ENCODE measurements around the gene HPX. TPM values are rescaled to one million over a fixed set of nuclear protein-coding genes. Genes with fewer than 3 reads are reported as not detected.
A peak's percentile ranks its signal among the peaks of the same experiment; 100 is the strongest.

The HPX gene
- total RNA-seq, 1 donor from 2014 or later, result 9.6 TPM

GRCh38 chr11:6388748-6389147, 52.0 kb downstream of the HPX start:
- peaks cover 9% of the 10 kb centered on the region for H3K9me3 Mint-ChIP-seq (ENCODE audit: unreplicated experiment)

GRCh38 chr11:6387811-6388599, 52.8 kb downstream of the HPX start:
- TF ChIP-seq CTCF (IDR thresholded peaks at IDR 0.05; ENCODE audit: partially characterized antibody, unreplicated experiment), result no peak
- H3K27me3 Mint-ChIP-seq (ENCODE audit: unreplicated experiment), result peaks cover 4% of the 10 kb centered on the region
- peaks cover 5% of the 10 kb centered on the region for H3K4me1 Mint-ChIP-seq (ENCODE audit: low read depth, unreplicated experiment)
- H3K27ac Mint-ChIP-seq (ENCODE audit: unreplicated experiment), result peak overlapping the region; percentile 31
- no peak overlapping the region for H3K4me3 Mint-ChIP-seq (ENCODE audit: unreplicated experiment)
- no peaks in the 10 kb centered on the region for H3K36me3 Mint-ChIP-seq (ENCODE audit: unreplicated experiment)
- peaks cover 9% of the 10 kb centered on the region for H3K9me3 Mint-ChIP-seq (ENCODE audit: unreplicated experiment)
- DNase-seq, result no peak

More at GRCh38 chr11:6388748-6389147, 52.0 kb downstream of the HPX start:
- TF ChIP-seq CTCF (IDR thresholded peaks at IDR 0.05; ENCODE audit: partially characterized antibody, unreplicated experiment), result no peak
- no peaks in the 10 kb centered on the region for H3K36me3 Mint-ChIP-seq (ENCODE audit: unreplicated experiment)
- H3K4me1 Mint-ChIP-seq (ENCODE audit: low read depth, unreplicated experiment), result peaks cover 5% of the 10 kb centered on the region
- peak overlapping the region; percentile 31 for H3K27ac Mint-ChIP-seq (ENCODE audit: unreplicated experiment)
- peak overlapping the region; percentile 86 for H3K4me3 Mint-ChIP-seq (ENCODE audit: unreplicated experiment)
- H3K27me3 Mint-ChIP-seq (ENCODE audit: unreplicated experiment), result peaks cover 4% of the 10 kb centered on the region
- no peak for DNase-seq

- H3K4me3 Mint-ChIP-seq (ENCODE audit: unreplicated experiment), result no peak overlapping the region
- H3K9me3 Mint-ChIP-seq (ENCODE audit: unreplicated experiment), result peaks cover 7% of the 10 kb centered on the region
- H3K36me3 Mint-ChIP-seq (ENCODE audit: unreplicated experiment), result no peaks in the 10 kb centered on the region
- TF ChIP-seq CTCF (IDR thresholded peaks at IDR 0.05; ENCODE audit: partially characterized antibody, unreplicated experiment), result no peak
- no peak for DNase-seq
- no peak overlapping the region for H3K27ac Mint-ChIP-seq (ENCODE audit: unreplicated experiment)
- peaks cover 6% of the 10 kb centered on the region for H3K4me1 Mint-ChIP-seq (ENCODE audit: low read depth, unreplicated experiment)
- H3K27me3 Mint-ChIP-seq (ENCODE audit: unreplicated experiment), result no peaks in the 10 kb centered on the region
Observed at GRCh38 chr11:6385046-6385777, 55.6 kb downstream of the HPX start.

Other genes with a start within 250 kb of the HPX start
- gene OR52W1, start 241.8 kb downstream of the HPX start, total RNA-seq (ENCODE audit: unreplicated experiment), result not detected
- gene C11orf42, start 235.4 kb downstream of the HPX start, total RNA-seq (ENCODE audit: unreplicated experiment), result not detected
- gene FHIP1B, start 206.4 kb downstream of the HPX start, total RNA-seq (ENCODE audit: unreplicated experiment), result 25.3 TPM
- gene CNGA4, start 201.9 kb downstream of the HPX start, total RNA-seq (ENCODE audit: unreplicated experiment), result not detected
- gene CCKBR, start 181.1 kb downstream of the HPX start, total RNA-seq (ENCODE audit: unreplicated experiment), result 0.96 TPM
- 5.9 TPM for gene CAVIN3, start 120.5 kb downstream of the HPX start, total RNA-seq (ENCODE audit: unreplicated experiment)
- 38.5 TPM for gene SMPD1, start 50.5 kb downstream of the HPX start, total RNA-seq (ENCODE audit: unreplicated experiment)
- 142 TPM for gene APBB1, start 21.9 kb downstream of the HPX start, total RNA-seq (ENCODE audit: unreplicated experiment)
- gene TRIM3, start 33.0 kb upstream of the HPX start, total RNA-seq (ENCODE audit: unreplicated experiment), result 128 TPM
- 53.3 TPM for gene ARFIP2, start 40.3 kb upstream of the HPX start, total RNA-seq (ENCODE audit: unreplicated experiment)
- gene TIMM10B, start 40.5 kb upstream of the HPX start, total RNA-seq (ENCODE audit: unreplicated experiment), result 35.9 TPM
- gene DNHD1, start 56.3 kb upstream of the HPX start, total RNA-seq (ENCODE audit: unreplicated experiment), result 9.3 TPM
- gene RRP8, start 162.6 kb upstream of the HPX start, total RNA-seq (ENCODE audit: unreplicated experiment), result 16.2 TPM
- gene ILK, start 162.8 kb upstream of the HPX start, total RNA-seq (ENCODE audit: unreplicated experiment), result 168 TPM
- 124 TPM for gene TAF10, start 171.2 kb upstream of the HPX start, total RNA-seq (ENCODE audit: unreplicated experiment)
- 37.7 TPM for gene TPP1, start 178.4 kb upstream of the HPX start, total RNA-seq (ENCODE audit: unreplicated experiment)
- gene DCHS1, start 214.8 kb upstream of the HPX start, total RNA-seq (ENCODE audit: unreplicated experiment), result 91.5 TPM
- gene MRPL17, start 242.4 kb upstream of the HPX start, total RNA-seq (ENCODE audit: unreplicated experiment), result 23.3 TPM

Measured in glutamatergic neuron (in vitro differentiated cells).